Cardiac muscle cell (in vitro differentiated cells and primary cell): ENCODE data around the gene TTC21B. TPM values are rescaled to one million over a fixed set of nuclear protein-coding genes. Genes with fewer than 3 reads are reported as not detected.

ENCODE experiments used
- DNase-seq, 2 donors: peaks; one replicate each; pipeline versions ENCODE4 v3.0.0 to v3.0.0-alpha.2; 2010 to 2017; ENCODE audit warnings: low read depth in 1 of 2, low spot score in 1 of 2
- H3K27ac ChIP-seq: fragments of 200-600 bp; sonication (generic); 2 replicates; pipeline ENCODE4 v1.5.1; 2016
- H3K27me3 ChIP-seq: fragments of 200-600 bp; sonication (generic); 2 replicates; pipeline ENCODE4 v1.6.0; 2016; ENCODE audit warnings: control low read depth
- H3K36me3 ChIP-seq: fragments of 200-600 bp; sonication (generic); 2 replicates; pipeline ENCODE4 v1.5.1; 2016; ENCODE audit warnings: control low read depth
- H3K4me1 ChIP-seq: fragments of 200-600 bp; sonication (generic); 2 replicates; pipeline ENCODE4 v1.8.1; 2017; ENCODE audit warnings: low read depth, mild to moderate bottlenecking, mixed run types
- H3K4me3 ChIP-seq: fragments of 200-600 bp; sonication (generic); 2 replicates; pipeline ENCODE4 v1.5.1; 2016; ENCODE audit warnings: mild to moderate bottlenecking
- H3K9me3 ChIP-seq: fragments of 200-600 bp; sonication (generic); 2 replicates; pipeline ENCODE4 v1.5.1; 2017; ENCODE audit warnings: low read depth, mild to moderate bottlenecking, control low read depth
- polyA plus RNA-seq: library from polyadenylated mRNA; unstranded; fragments of >200 nt; fragmentation: Nextera tagmentation; extraction: Ambion mirVana; gene quantifications from 2 replicates; pipeline ENCODE4 v1.2.1, GENCODE V29; 2016
- total RNA-seq: library from RNA; depleted of rRNA; stranded (reverse); fragments of >200 nt; gene quantifications from 2 replicates; pipeline ENCODE4 v1.2.3, GENCODE V29; 2016
- TF ChIP-seq, protein P1 (sequence below): IDR thresholded peaks from 2 replicates; pipeline ENCODE4 v1.5.1; 2012; ENCODE audit warnings: low read depth, mild to moderate bottlenecking, low read length

TTC21B gene
- total and polyA plus RNA-seq, 2 experiments from 2014 or later, result 14.0 to 30.1 TPM

DNA sequence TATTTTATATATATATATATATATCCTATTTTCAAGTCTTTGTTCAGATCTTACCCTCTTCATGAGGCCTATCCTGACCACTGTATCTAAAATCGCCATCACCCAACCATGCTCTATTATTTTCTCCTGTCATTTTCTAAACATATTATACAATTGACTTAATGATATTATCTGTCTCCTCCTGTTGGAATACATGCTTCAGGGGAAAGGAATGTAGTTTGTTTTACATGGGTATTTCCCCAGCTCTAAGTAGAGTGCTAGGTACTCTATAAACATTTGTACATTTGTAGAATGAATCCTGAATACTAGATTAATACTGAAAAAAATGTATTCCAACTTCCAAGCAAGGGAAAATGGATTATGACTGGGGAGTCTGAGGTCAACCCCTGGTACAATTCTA is 26.2 kb downstream of the TTC21B start:
- no peaks in the 10 kb centered on the region for H3K4me1 ChIP-seq
- TF ChIP-seq, protein P1, sequence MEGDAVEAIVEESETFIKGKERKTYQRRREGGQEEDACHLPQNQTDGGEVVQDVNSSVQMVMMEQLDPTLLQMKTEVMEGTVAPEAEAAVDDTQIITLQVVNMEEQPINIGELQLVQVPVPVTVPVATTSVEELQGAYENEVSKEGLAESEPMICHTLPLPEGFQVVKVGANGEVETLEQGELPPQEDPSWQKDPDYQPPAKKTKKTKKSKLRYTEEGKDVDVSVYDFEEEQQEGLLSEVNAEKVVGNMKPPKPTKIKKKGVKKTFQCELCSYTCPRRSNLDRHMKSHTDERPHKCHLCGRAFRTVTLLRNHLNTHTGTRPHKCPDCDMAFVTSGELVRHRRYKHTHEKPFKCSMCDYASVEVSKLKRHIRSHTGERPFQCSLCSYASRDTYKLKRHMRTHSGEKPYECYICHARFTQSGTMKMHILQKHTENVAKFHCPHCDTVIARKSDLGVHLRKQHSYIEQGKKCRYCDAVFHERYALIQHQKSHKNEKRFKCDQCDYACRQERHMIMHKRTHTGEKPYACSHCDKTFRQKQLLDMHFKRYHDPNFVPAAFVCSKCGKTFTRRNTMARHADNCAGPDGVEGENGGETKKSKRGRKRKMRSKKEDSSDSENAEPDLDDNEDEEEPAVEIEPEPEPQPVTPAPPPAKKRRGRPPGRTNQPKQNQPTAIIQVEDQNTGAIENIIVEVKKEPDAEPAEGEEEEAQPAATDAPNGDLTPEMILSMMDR, result no peak
- H3K27ac ChIP-seq, result no peak overlapping the region
- peaks cover 57% of the 10 kb centered on the region for H3K36me3 ChIP-seq
- no peaks in the 10 kb centered on the region for H3K9me3 ChIP-seq
- DNase-seq, result no peak
- H3K27me3 ChIP-seq, result no peaks in the 10 kb centered on the region
- no peak overlapping the region for H3K4me3 ChIP-seq

- no peak for DNase-seq
- no peak overlapping the region for H3K4me3 ChIP-seq
- no peaks in the 10 kb centered on the region for H3K4me1 ChIP-seq
- H3K9me3 ChIP-seq, result no peaks in the 10 kb centered on the region
- H3K27ac ChIP-seq, result no peak overlapping the region
- TF ChIP-seq, protein P1, result no peak
- H3K27me3 ChIP-seq, result no peaks in the 10 kb centered on the region
- peaks cover 38% of the 10 kb centered on the region for H3K36me3 ChIP-seq
Observed at GRCh38 chr2:165924946-165925345, 28.6 kb downstream of the TTC21B start.

DNA sequence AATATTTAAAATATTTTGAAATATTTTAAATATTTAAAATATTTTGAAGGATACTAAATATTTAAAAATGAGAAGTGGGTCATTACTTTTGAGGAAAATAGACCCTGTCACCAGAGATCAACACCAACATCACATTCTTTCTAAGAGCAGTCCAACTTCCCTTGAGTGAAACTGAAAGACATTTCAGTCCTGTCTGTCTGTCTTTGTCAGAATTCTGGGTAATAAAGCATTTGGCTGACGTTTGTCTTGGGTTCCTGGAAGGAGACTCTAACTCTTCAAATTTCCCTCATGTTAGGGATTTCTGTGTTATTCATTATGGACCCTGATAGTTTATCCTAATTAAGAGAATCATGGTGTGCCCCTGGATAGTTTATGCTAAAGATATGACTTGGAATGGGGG is 32.8 kb downstream of the TTC21B start:
- Histone ChIP-seq H3K27ac (no peak overlapping the region), H3K9me3 (no peaks in the 10 kb centered on the region), H3K4me1 (no peaks in the 10 kb centered on the region), H3K4me3 (no peak overlapping the region), H3K27me3 (no peaks in the 10 kb centered on the region), H3K36me3 (peaks cover 37% of the 10 kb centered on the region)
- TF ChIP-seq, protein P1, result no peak
- no peak for DNase-seq

DNA sequence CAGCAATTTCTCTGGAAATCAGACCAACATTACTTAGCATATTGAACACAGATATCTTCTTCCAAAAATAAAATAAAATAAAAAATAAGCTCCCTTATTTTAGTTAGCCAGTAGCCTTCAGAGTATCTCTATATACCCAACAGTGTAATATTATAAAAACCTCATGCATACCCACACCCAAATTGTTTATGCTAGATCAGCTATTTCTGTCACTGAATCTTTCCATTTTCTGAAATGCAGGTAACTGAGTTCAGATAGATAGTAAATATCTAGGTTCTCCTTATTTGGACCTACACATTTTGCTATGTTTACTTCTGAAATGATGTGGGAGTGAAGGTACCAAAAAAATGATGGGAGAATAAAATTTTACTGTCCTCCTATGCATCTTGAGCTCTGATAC is 39.9 kb downstream of the TTC21B start:
- Histone ChIP-seq H3K4me1 (no peaks in the 10 kb centered on the region), H3K4me3 (no peak overlapping the region), H3K36me3 (peaks cover 57% of the 10 kb centered on the region), H3K9me3 (no peaks in the 10 kb centered on the region), H3K27me3 (no peaks in the 10 kb centered on the region), H3K27ac (no peak overlapping the region)
- TF ChIP-seq, protein P1, result no peak
- DNase-seq, result no peak

- Histone ChIP-seq H3K4me1 (no peaks in the 10 kb centered on the region), H3K4me3 (no peak overlapping the region), H3K27ac (no peak overlapping the region), H3K27me3 (no peaks in the 10 kb centered on the region), H3K36me3 (peaks cover 50% of the 10 kb centered on the region), H3K9me3 (no peaks in the 10 kb centered on the region)
- TF ChIP-seq, protein P1, result no peak
- no peak for DNase-seq
Observed at GRCh38 chr2:165911981-165912380, 41.6 kb downstream of the TTC21B start.

- no peak overlapping the region for H3K4me3 ChIP-seq
- TF ChIP-seq, protein P1, result no peak
- no peak for DNase-seq
- no peaks in the 10 kb centered on the region for H3K9me3 ChIP-seq
- no peaks in the 10 kb centered on the region for H3K4me1 ChIP-seq
- no peak overlapping the region for H3K27ac ChIP-seq
- H3K27me3 ChIP-seq, result no peaks in the 10 kb centered on the region
- H3K36me3 ChIP-seq, result peaks cover 48% of the 10 kb centered on the region
Observed at GRCh38 chr2:165911231-165911630, 42.3 kb downstream of the TTC21B start.
